Fibroblast of lung (primary cell): ENCODE results near the gene SYT13.

Experiments used
- CTCF ChIP-seq, 2 donors: IDR thresholded peaks in 1 of 2; conservative IDR thresholded peaks in 1 of 2; 1 replicate in 1 of 2; 2 replicates in 1 of 2; pipeline ENCODE4 v1.5.1; 2011 to 2012; ENCODE audit warnings: low read length in 2 of 2, control low read depth in 1 of 2, inconsistent platforms in 1 of 2, low read depth in 1 of 2, mild to moderate bottlenecking in 1 of 2
- EZH2 ChIP-seq: IDR thresholded peaks from 2 replicates; pipeline ENCODE4 v1.5.1; 2012; ENCODE audit warnings: low read length, control low read depth, mild to moderate bottlenecking; ENCODE audit errors: missing control alignments

- TF ChIP-seq CTCF (conservative IDR thresholded peaks at IDR 0.05 in 1 of 2, IDR thresholded peaks at IDR 0.05 in 1 of 2; ENCODE audit: low read depth in 1 of 2, low read length in 2 of 2) (no peak), EZH2 (no peak)
Observed at GRCh38 chr11:45269678-45270077, 16.5 kb downstream of the SYT13 start.
